ENCODE data around the gene FAM131A.

The FAM131A gene

GRCh38 chr3:184372296-184372821 is 35.0 kb downstream of the FAM131A start:
- Mint-ChIP-seq H3K9me3 (no peaks in the 10 kb centered on the region), H3K36me3 (peaks cover 11% of the 10 kb centered on the region), H3K27ac (no peak overlapping the region), H3K4me1 (peaks cover 10% of the 10 kb centered on the region), H3K27me3 (peaks cover 4% of the 10 kb centered on the region), H3K4me3 (no peak overlapping the region)

GRCh38 chr3:184372911-184373310 is 35.5 kb downstream of the FAM131A start:
- Mint-ChIP-seq H3K36me3 (peaks cover 8% of the 10 kb centered on the region), H3K9me3 (no peaks in the 10 kb centered on the region), H3K4me3 (no peak overlapping the region), H3K27me3 (peaks cover 6% of the 10 kb centered on the region), H3K4me1 (peaks cover 10% of the 10 kb centered on the region), H3K27ac (no peak overlapping the region)

- no peak overlapping the region for H3K4me3 Mint-ChIP-seq
- no peaks in the 10 kb centered on the region for H3K9me3 Mint-ChIP-seq
- no peak overlapping the region for H3K27ac Mint-ChIP-seq
- peaks cover 10% of the 10 kb centered on the region for H3K4me1 Mint-ChIP-seq
- peaks cover 6% of the 10 kb centered on the region for H3K36me3 Mint-ChIP-seq
- peaks cover 7% of the 10 kb centered on the region for H3K27me3 Mint-ChIP-seq
These were observed 36.0 kb downstream of the FAM131A start for GRCh38 chr3:184373422-184373821.

DNA sequence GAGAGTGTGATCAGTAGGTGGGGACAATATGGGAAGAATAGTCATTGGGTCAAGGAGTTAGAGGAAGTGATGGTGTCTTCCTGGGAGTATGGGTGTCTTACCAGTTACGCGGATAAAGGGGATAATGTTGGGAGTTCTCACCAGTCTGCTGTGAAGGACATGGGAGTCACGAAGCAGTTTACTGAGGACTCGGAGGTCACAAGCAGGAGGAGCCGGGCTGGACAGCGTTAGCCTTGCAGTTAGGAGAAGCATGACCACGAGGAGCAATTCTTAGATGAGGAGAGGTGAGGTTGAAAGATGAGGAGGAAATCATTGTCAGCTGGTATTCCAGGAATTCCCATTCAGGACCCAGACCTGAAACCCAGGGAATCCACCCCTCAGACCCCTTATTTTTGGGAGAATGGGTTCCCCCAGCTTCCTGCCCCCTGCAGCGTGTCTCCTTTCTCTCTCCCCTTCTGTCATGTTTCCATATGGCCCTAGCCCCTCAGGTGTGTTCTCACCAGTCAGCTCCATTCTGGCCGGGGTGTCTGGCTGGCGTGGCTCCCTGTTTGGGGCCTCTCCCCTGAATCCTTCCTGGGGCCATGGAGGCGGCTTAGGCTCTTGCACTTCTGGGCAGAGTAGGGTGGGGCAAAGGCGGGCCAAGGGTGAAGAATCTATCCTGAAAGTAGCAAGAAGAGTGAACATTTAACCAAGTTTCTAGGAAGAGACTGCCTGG is 38.5 kb downstream of the FAM131A start:
- H3K4me1 Mint-ChIP-seq: peaks cover 17% of the 10 kb centered on the region
- H3K4me3 Mint-ChIP-seq: no peak overlapping the region
- H3K9me3 Mint-ChIP-seq: no peaks in the 10 kb centered on the region
- H3K36me3 Mint-ChIP-seq: no peaks in the 10 kb centered on the region
- H3K27me3 Mint-ChIP-seq: peaks cover 18% of the 10 kb centered on the region
- no peak overlapping the region for H3K27ac Mint-ChIP-seq

- Mint-ChIP-seq H3K27ac (peak overlapping the region; percentile 4), H3K4me3 (no peak overlapping the region), H3K36me3 (no peaks in the 10 kb centered on the region), H3K9me3 (no peaks in the 10 kb centered on the region), H3K27me3 (peaks cover 20% of the 10 kb centered on the region), H3K4me1 (peaks cover 9% of the 10 kb centered on the region)
These were observed 40.0 kb downstream of the FAM131A start for GRCh38 chr3:184377374-184377773.

- Mint-ChIP-seq H3K4me1 (peaks cover 9% of the 10 kb centered on the region), H3K36me3 (no peaks in the 10 kb centered on the region), H3K27ac (peak within 1 kb of the TSS; percentile 4), H3K27me3 (peaks cover 22% of the 10 kb centered on the region), H3K4me3 (peak within 1 kb of the TSS; percentile 82), H3K9me3 (no peaks in the 10 kb centered on the region)
These were observed 40.6 kb downstream of the FAM131A start, which contains the start of gene THPO for GRCh38 chr3:184377882-184378445. THPO (minus strand) TSS chr3:184378207; CDS start chr3:184376259, 1,948 bp downstream.

DNA sequence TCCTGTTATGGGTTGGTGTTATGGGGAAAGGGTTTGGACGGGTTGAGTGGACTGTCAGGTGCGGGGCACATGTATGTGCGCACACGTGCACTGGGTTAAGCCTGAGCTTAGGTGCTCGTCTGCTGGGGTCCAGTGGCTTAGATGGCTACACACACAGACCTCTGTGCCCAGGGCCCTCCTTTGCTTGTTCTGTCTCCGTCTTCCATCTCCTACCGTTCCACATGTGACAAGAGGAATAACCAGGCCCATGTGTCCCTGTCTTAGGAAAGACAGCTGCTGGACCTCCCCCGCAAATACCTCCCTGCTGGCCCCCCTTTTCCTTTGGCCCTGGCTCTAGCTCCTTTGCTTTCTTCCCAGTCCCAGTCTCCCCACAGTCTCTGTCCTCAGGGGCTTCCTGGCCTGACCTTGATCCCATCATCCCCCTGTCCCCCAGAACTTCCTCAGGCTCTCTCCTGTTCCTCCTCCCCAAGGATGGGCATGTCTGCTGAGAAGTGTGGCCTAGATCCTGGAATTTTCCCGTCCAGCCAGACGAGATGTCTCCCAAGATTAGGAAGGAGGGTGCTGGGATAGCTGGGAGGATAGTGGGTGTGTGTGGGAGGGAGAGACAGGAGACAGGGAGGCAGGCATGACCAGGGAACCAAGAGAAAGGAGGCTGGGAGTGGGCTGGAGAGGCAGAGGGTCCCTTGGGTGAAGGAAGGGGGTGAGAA is 41.4 kb downstream of the FAM131A start:
- H3K27me3 Mint-ChIP-seq: peaks cover 23% of the 10 kb centered on the region
- H3K4me3 Mint-ChIP-seq: peak overlapping the region; percentile 82
- H3K4me1 Mint-ChIP-seq: peaks cover 9% of the 10 kb centered on the region
- H3K9me3 Mint-ChIP-seq: no peaks in the 10 kb centered on the region
- H3K27ac Mint-ChIP-seq: no peak overlapping the region
- H3K36me3 Mint-ChIP-seq: no peaks in the 10 kb centered on the region

GRCh38 chr3:184379358-184380184 is 42.2 kb downstream of the FAM131A start, which contains the start of gene CHRD:
CHRD (plus strand) TSS chr3:184380054; CDS start chr3:184380319, 265 bp downstream.
- Mint-ChIP-seq H3K4me1 (peaks cover 9% of the 10 kb centered on the region), H3K36me3 (no peaks in the 10 kb centered on the region), H3K27me3 (peaks cover 27% of the 10 kb centered on the region), H3K9me3 (no peaks in the 10 kb centered on the region), H3K27ac (no peak within 1 kb of the TSS), H3K4me3 (peak within 1 kb of the TSS; percentile 82)

DNA sequence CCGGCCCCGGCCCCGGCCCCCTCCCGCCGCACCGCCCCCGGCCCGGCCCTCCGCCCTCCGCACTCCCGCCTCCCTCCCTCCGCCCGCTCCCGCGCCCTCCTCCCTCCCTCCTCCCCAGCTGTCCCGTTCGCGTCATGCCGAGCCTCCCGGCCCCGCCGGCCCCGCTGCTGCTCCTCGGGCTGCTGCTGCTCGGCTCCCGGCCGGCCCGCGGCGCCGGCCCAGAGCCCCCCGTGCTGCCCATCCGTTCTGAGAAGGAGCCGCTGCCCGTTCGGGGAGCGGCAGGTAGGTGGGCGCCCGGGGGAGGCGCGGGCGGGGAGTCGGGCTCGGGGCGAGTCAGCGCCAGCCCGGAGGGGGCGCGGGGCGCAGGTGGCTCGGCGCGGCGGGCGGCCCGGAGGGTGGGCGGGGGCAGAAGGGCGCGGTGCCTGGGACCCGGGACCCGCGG is 42.8 kb downstream of the FAM131A start:
- Mint-ChIP-seq H3K4me1 (peaks cover 9% of the 10 kb centered on the region), H3K27ac (no peak overlapping the region), H3K27me3 (peaks cover 30% of the 10 kb centered on the region), H3K9me3 (no peaks in the 10 kb centered on the region), H3K4me3 (no peak overlapping the region), H3K36me3 (no peaks in the 10 kb centered on the region)

DNA sequence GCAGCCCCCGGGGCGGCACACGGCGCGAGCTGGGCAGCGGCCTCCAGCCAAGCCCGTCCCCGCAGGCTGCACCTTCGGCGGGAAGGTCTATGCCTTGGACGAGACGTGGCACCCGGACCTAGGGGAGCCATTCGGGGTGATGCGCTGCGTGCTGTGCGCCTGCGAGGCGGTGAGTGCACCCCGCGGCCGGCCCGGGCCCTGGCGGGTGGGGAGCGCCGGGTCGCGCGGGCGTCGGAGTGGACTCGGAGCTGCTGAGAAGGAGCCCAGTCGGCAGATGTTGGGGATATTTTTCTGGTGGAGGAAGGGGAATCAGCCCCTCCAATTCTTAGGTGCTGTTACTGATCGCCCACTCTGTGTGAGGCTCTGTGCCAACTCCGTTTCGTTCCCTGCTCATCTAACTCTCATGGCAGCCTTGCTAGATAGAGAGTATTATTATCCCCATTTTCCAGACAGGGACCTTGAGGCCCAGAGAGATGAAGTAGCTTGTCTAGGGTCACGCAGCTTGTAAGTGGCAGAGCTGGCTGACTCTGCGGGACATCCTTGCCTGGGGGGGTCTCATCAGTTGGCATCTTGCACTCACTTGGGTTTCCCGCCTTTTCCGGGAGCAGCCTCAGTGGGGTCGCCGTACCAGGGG is 43.3 kb downstream of the FAM131A start:
- H3K9me3 Mint-ChIP-seq: no peaks in the 10 kb centered on the region
- H3K27me3 Mint-ChIP-seq: peaks cover 31% of the 10 kb centered on the region
- H3K4me3 Mint-ChIP-seq: peak overlapping the region; percentile 68
- H3K36me3 Mint-ChIP-seq: no peaks in the 10 kb centered on the region
- H3K27ac Mint-ChIP-seq: no peak overlapping the region
- H3K4me1 Mint-ChIP-seq: peaks cover 9% of the 10 kb centered on the region

- Mint-ChIP-seq H3K27me3 (peaks cover 31% of the 10 kb centered on the region), H3K4me1 (peaks cover 9% of the 10 kb centered on the region), H3K27ac (no peak overlapping the region), H3K4me3 (peak overlapping the region; percentile 68), H3K9me3 (no peaks in the 10 kb centered on the region), H3K36me3 (no peaks in the 10 kb centered on the region)
These were observed 44.1 kb downstream of the FAM131A start for GRCh38 chr3:184381261-184382224.

DNA sequence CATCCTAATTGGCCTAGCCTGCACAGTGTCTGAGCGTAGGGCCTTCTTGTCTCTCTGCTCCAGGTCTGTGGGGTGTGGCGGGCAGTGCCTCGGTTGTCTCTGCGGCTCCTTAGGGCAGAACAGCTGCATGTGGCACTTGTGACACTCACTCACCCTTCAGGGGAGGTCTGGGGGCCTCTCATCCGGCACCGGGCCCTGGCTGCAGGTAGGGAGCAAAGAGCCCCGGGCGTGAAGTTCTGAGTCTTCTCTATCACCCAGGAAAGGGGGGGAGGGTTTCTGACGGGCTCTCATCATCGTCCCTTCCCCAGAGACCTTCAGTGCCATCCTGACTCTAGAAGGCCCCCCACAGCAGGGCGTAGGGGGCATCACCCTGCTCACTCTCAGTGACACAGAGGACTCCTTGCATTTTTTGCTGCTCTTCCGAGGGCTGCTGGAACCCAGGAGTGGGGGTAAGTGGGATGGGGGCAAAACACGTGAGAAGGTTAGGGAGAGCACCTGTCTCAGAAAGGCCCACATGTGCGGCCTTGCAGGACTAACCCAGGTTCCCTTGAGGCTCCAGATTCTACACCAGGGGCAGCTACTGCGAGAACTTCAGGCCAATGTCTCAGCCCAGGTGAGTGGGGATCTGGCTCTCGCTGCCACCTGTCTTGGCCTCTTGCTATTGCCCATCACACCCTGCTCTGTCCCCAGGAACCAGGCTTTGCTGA is 45.1 kb downstream of the FAM131A start:
- no peaks in the 10 kb centered on the region for H3K9me3 Mint-ChIP-seq
- peaks cover 26% of the 10 kb centered on the region for H3K27me3 Mint-ChIP-seq
- H3K4me3 Mint-ChIP-seq: no peak overlapping the region
- H3K27ac Mint-ChIP-seq: no peak overlapping the region
- no peaks in the 10 kb centered on the region for H3K36me3 Mint-ChIP-seq
- peaks cover 9% of the 10 kb centered on the region for H3K4me1 Mint-ChIP-seq

DNA sequence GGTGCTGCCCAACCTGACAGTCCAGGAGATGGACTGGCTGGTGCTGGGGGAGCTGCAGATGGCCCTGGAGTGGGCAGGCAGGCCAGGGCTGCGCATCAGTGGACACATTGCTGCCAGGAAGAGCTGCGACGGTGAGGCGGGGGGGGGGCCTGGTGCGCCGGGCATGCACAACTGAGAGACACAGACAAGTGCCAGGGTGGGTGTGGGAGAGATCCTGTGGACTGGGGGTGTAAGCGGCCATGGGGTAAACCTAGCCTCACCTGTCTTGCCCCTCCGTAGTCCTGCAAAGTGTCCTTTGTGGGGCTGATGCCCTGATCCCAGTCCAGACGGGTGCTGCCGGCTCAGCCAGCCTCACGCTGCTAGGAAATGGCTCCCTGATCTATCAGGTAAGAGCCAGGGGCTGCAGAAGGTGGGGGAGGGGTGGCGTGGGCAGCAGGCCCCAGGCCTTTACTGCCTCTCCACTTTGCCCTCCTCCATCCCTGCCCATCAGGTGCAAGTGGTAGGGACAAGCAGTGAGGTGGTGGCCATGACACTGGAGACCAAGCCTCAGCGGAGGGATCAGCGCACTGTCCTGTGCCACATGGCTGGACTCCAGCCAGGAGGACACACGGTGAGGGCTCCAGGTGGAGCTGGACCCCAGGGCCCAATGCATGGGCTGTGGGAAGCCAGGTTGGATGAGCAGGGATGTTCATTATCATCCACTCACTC is 45.8 kb downstream of the FAM131A start:
- H3K27me3 Mint-ChIP-seq: peaks cover 25% of the 10 kb centered on the region
- no peak overlapping the region for H3K27ac Mint-ChIP-seq

More for the DNA sequence above, 45.8 kb downstream of the FAM131A start:
- peaks cover 9% of the 10 kb centered on the region for H3K4me1 Mint-ChIP-seq
- no peaks in the 10 kb centered on the region for H3K36me3 Mint-ChIP-seq
- no peaks in the 10 kb centered on the region for H3K9me3 Mint-ChIP-seq
- no peak overlapping the region for H3K4me3 Mint-ChIP-seq

Data from activated naive CD4-positive, alpha-beta T cell treated with anti-CD3 and anti-CD28 coated beads, Interleukin-2, amount 50 U/mL, for 24 hours (primary cell).